ENCODE results near the gene GJB5.
"Not testable (repeated sequence)": the region's sequence is repeated elsewhere in the genome, so short reads cannot be mapped to it uniquely, and the experiment has no call there.

The GJB5 gene

DNA sequence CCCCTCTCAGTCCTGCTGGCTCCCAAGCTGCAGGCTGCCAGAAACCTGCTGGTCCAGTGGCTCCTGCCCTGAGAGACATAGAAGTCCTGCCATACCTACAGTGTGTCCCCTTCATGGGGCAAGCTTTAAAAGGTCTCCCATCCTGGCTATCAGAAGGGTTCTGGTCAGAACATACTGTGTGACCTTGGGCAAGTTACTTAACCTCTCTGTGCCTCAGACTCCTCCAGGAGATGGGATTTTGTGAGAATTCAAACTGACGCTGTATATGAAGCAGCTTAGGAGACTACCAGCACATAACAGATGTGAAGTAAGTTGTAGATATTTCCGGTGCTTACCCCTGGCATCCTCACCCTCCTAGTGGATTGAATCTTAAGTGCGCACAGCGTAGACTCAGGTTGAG is 8.7 kb upstream of the GJB5 start:
- DNase-seq: no peak

DNA sequence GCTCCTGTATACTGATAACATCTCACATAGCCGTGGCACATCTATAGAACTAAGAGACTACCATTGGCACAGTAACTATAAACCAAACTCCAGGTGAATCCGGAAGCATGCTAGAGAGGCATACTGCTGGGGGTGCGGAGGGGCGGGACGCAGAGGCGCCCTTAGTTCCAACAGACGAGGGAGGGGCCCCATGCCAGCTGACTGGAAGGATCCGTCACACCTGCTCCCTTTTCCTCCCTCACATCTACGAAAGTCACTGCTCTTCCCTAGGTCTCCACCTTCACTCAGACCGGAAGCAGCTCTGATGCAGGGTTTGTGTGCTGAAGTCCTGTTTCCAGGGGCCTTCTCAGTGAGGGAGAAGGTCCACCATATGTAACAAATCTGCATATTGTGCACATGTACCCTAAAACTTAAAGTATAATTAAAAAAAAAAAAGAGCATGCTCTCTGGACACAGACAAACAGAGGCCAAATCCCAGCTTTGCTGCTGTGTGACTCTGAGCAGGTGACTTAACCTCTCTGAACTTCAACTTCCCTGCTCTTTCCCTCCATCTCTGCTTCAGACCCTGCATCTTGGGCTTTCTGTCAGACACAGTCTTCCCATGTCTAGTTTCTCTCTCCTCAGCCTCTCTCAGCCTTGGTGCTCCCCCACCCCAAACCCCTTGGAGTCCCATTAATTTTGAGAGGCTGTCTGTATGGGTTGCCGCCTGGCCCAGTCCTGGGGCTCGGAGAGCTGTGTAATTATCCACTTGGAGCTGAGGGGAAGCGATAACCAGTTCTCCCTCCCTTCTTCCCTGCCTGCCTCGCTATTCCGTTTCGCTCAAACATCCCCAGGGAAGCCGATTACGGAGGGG is 7.8 kb upstream of the GJB5 start:
- DNase-seq: no peak

DNA sequence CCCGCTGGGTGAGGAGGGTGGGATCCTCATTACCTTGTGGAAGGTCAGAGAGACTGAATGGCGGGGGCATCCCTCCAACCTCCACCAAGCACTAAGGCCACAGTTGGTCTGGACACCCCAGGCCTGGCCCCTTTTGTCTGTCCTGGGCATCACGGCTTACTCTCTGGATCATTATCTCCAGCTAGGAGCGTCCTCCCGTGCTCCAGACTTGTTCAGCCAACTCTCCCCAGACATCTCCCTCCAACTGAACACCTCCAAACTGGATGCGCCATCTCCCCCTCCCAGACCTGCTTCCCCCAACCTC is 7.3 kb upstream of the GJB5 start:
- no peak for DNase-seq

DNA sequence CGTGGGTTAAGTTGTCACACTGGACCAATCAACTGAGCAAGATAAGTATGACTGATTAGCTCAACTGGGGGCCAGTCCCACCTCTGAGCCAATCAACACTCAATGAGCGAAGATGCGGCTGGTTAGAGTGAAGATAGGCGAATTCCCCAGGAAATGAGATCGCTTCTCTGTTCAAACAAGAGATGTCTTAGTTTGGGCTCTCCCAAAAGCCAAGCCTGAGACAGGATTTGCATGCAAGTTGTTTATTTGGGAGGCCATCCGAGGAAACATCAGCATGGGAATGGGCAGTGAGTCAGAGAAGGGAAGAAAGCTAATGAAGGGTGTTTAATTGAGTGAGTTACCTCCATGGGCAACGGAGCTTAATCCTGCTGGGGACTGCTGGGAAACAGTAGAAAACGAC is 4.9 kb upstream of the GJB5 start:
- DNase-seq: no peak

DNA sequence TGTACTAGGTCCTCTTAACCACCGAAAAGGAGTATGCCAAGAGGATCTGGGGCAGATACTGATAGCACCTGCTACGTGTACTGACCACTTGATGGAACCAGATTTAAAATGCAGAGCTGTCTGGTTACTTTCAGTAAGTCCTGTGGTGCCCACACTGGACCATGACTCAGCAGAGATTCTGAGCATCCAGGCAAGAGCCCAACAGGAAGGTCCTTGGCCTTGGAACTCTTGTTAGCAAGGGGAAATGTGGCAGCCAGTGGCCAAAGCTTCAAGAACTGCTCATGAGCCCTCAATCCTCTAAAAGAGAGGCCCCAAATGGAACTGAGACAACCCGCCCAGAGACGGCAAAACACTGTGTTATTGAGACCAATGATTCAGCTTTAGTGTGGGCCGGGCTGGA is 4.2 kb upstream of the GJB5 start:
- no peak for DNase-seq

DNA sequence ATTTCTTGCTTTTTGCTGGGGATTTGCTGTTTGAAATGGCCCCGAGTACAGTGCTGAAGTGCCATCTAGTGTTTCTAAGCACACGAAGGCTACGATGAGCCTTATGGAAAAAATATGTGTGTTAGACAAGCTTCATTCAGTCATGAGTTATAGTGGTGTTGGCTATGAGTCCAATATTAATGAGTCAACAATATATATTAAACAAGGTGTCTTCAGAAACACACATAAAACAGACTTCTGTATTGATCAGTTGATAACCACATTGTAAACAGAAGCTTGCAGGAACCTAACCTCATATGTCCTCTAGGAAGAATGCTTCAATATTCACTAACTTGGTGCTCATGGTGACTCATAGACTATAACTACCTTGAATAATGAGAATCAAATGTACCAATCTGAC is 1.7 kb upstream of the GJB5 start:
- no peak for DNase-seq

DNA sequence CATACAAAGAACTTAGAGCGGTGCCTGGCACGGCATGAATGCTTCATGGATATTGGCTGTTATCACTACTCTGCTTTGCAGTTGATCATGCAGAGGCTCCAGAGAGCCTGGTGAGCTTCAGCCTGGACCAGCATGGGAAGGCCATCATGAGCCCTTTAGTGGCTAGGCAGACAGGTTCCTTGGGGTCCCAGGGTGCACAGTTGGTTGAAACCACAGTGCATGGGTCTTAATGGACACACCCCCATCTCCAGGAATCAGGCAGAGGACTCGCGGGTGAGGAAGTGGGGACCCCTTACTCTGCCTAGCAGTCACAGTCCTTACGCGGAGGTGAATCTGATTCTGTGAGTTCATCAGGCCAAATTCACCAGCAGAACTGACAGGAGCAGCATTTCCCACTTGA is 1.1 kb downstream of the GJB5 start:
- no peak for DNase-seq

DNA sequence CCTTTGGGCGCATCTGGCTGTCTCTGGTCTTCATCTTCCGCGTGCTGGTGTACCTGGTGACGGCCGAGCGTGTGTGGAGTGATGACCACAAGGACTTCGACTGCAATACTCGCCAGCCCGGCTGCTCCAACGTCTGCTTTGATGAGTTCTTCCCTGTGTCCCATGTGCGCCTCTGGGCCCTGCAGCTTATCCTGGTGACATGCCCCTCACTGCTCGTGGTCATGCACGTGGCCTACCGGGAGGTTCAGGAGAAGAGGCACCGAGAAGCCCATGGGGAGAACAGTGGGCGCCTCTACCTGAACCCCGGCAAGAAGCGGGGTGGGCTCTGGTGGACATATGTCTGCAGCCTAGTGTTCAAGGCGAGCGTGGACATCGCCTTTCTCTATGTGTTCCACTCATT is 2.5 kb downstream of the GJB5 start:
- DNase-seq: no peak

GRCh38 chr1:34758751-34759150 is 3.9 kb downstream of the GJB5 start:
- DNase-seq: no peak

- DNase-seq: no peak
Measured at GRCh38 chr1:34759503-34760357, 4.9 kb downstream of the GJB5 start, which contains the start of gene GJB4. TSS of gene GJB4 (plus strand) at chr1:34759740. CDS start at chr1:34761255, 1,515 bp downstream.

DNA sequence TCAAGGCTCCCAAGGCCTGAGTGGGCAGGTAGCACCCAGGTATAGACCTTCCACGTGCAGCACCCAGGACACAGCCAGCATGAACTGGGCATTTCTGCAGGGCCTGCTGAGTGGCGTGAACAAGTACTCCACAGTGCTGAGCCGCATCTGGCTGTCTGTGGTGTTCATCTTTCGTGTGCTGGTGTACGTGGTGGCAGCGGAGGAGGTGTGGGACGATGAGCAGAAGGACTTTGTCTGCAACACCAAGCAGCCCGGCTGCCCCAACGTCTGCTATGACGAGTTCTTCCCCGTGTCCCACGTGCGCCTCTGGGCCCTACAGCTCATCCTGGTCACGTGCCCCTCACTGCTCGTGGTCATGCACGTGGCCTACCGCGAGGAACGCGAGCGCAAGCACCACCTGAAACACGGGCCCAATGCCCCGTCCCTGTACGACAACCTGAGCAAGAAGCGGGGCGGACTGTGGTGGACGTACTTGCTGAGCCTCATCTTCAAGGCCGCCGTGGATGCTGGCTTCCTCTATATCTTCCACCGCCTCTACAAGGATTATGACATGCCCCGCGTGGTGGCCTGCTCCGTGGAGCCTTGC is 6.4 kb downstream of the GJB5 start:
- no peak for DNase-seq

GRCh38 chr1:34761776-34762307 is 7.0 kb downstream of the GJB5 start:
- DNase-seq: no peak

- no peak for DNase-seq
Measured at GRCh38 chr1:34762474-34763141, 7.8 kb downstream of the GJB5 start.

- DNase-seq: no peak
Measured at GRCh38 chr1:34763142-34763781, 8.4 kb downstream of the GJB5 start.

DNA sequence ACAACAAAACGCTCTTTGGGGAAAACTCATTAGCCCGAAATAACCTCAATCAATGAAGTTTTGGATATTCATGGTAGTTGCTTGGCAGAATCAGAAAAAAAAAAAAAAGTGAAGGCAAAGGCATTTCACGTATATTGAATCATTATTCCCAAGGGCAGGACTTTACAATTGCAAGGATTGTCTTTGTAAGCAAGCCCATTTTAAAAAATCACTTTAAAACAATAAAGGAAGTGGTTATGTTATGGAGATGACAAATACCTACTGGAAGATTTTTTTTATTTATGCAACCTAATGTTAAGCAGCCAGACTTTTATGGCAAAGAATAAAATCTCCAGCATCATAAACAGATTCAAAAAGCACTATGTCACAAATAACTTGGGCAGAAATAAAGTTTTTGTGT is 14.0 kb downstream of the GJB5 start:
- DNase-seq: no peak

GRCh38 chr1:34770891-34771504 is 16.2 kb downstream of the GJB5 start:
- DNase-seq: no peak

DNA sequence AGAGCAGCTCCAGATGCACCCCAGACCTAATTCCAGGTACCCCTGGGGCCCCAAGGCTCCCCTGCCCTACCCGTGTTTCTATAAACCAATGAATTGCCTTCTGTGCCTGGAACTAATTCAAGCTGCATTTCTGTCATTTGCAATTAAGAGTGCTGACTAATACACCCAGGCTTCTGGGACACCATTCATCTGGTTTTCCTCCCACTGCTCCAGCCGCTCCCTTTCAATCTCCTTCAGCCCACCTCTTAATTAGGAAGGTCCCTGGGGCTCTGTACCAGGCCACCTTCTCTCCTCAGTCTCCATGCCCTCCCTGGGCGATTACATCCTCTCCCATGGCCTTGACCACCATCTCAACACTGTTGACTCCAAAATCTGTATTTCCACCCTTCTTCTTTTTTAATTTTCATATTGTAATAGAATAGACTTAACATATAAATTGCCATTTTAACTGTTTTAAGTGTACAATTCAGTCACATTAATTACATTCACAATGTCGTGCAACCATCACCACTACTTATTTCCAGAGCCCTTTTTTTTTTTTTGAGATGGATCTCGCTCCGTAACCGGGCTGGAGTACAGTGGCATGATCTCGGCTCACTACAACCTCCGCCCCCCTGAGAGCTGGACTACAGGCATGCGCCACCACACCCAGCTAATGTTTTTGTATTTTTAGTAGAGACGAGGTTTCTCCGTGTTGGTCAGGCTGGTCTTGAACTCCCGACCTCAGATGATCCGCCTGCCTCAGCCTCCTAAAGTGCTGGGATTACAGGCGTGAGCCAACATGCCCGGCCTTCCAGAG is 16.9 kb downstream of the GJB5 start:
- DNase-seq: no peak

- DNase-seq: not testable (repeated sequence)
Measured at GRCh38 chr1:34773114-34773513, 18.3 kb downstream of the GJB5 start.

DNA sequence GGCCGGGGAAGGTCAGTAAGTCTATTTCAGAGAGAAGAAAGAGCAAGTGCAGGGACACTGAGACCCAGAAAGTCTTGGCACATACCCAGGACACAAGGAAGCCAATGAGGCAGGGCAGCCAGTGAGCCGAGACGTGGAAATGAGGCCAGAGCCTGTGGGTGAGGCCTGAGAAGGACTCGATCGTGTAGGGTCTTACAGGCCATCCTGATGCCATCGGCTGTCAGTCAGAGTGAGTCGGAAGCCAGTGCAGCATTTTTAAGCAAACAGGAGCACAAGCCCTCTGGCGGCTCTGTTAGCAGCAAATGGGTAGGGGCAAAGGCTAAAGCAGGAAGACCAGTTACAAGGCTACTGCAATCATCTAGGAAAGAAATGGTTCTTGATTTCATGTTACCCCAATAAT is 20.1 kb downstream of the GJB5 start:
- no peak for DNase-seq

- no peak for DNase-seq
Measured at GRCh38 chr1:34776911-34777310, 22.1 kb downstream of the GJB5 start.

All from SHP77 treated with DMSO at 0.1 percent for 48 hours (cell line).